Glomerular visceral epithelial cell (primary cell): ENCODE data around the gene GNB2.
A peak's percentile ranks its signal among the peaks of the same experiment; 100 is the strongest.
"Not testable (repeated sequence)": the region's sequence is repeated elsewhere in the genome, so short reads cannot be mapped to it uniquely, and the experiment has no call there.

Experiments
- DNase-seq: peaks from one replicate; pipeline ENCODE4 v3.0.0-alpha.2; 2016; ENCODE audit errors: extremely low spot score

Gene GNB2

GRCh38 chr7:100694098-100694745, 20.7 kb downstream of the GNB2 start, which contains the start of gene GIGYF1:
TSS of gene GIGYF1 (minus strand) at chr7:100694250. CDS start at chr7:100688238, 6,012 bp downstream.
- peak; percentile 66 for DNase-seq

GRCh38 chr7:100696123-100696521, 22.6 kb downstream of the GNB2 start:
- DNase-seq: no peak

DNA sequence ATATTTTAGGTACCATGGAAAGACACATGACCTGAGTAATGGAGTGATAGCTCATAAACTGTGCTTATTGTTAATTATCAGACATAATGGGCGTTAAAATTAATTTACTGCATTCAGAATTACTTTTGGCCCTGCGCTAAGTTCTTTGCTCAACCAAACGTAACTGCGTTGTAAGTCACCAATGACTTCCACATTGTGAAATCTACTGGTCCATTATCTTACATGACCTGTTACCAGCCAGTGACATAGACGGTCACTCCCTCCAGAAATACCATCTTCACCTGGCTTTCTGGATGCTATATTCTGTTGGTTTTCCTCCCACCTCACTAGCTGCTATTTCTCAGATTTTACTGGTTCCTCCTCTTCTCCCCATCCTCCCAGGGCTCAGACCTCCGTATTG, 25.5 kb downstream of the GNB2 start:
- DNase-seq: no peak

- DNase-seq: not testable (repeated sequence)
Measured at GRCh38 chr7:100701089-100701488, 27.5 kb downstream of the GNB2 start.

GRCh38 chr7:100705320-100705752, 31.8 kb downstream of the GNB2 start:
- peak; percentile 70 for DNase-seq

GRCh38 chr7:100705753-100706671, 32.5 kb downstream of the GNB2 start, which contains the start of gene POP7:
TSS of gene POP7 (plus strand) at chr7:100706121. CDS start at chr7:100706831, 710 bp downstream.
- peak; percentile 98 for DNase-seq

- DNase-seq: no peak
Measured at GRCh38 chr7:100706672-100707311, 33.3 kb downstream of the GNB2 start.

- no peak for DNase-seq
Measured at GRCh38 chr7:100708395-100708794, 34.9 kb downstream of the GNB2 start.

DNA sequence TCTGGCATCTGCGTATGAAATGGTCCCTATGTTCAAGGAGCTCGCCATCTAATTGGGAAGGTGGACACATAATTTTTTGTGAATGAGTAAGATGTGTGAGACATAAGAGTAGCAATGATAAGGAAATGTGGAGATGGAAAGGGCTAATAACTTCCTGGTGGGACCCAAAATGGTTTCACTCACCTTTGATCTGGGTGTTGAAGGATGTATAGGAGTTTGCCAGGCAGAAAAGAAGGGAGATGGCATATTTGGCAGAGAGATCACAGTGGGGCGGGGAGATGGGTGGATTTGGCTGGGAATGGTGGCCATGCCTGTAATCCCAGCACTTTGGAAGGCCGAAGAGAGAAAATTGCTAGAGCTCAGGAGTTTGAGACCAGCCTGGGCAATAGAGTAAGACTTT, 36.9 kb downstream of the GNB2 start:
- no peak for DNase-seq

DNA sequence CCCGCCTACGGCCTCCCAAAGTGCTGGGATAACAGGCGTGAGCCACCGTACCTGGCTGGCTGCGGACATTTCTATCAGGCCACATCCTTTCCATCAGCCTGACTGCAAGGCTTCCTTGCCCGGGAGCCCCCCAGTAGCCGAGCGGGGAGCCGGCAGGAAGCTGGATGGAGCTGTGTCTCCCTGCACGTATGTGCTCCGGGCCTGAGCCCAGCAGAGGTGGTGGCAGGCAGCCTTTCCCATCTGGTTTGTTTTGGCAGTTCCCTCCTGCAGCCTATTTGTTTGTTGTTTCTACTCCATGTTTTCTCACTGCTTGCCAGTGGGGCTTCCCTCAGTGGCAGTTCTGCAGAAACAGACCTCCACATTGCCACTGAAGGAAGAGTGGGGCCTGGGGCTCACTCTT, 37.8 kb downstream of the GNB2 start:
- DNase-seq: no peak

GRCh38 chr7:100714725-100715124, 41.2 kb downstream of the GNB2 start:
- no peak for DNase-seq

GRCh38 chr7:100717073-100717472, 43.5 kb downstream of the GNB2 start:
- DNase-seq: not testable (repeated sequence)

DNA sequence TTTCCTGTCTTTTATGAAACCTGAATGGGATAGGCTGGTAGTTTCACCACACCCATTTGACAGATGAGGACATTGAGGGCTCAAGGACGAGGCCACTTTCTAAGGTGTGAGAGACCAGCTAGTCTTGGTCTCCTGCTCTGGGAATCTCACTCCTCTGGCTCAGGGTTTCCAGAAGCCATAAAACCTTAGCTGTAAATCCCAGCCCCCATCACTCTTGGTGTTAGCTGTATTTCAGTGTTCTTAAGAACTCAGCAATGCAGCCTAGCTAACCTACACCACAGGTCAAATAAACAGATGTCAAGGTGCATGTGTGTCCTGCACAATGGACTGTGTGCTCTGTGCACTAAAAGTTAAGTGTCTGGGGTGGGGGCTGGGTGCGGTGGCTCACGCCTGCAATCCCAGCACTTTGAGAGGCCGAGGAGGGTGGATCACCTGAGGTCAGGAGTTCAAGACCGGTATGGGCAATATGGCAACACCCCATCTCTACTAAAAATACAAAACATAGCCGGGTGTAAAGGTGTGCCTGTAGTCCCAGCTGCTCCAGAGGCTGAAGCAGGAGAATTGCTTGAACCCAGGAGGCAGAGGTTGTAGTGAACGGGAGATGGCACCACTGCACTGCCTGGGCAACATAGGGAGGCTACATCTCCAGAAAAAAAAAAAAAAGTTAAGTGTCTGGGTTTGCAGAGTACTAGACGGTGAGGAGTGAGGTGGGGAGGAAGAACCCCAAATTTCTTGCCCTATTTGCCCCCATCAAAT, 46.2 kb downstream of the GNB2 start:
- no peak for DNase-seq

- DNase-seq: no peak
Measured at GRCh38 chr7:100720279-100720670, 46.7 kb downstream of the GNB2 start, which contains the start of gene EPO. TSS of gene EPO (plus strand) at chr7:100720468. CDS start at chr7:100720981, 513 bp downstream.

GRCh38 chr7:100720671-100721504, 47.3 kb downstream of the GNB2 start:
- DNase-seq: no peak

DNA sequence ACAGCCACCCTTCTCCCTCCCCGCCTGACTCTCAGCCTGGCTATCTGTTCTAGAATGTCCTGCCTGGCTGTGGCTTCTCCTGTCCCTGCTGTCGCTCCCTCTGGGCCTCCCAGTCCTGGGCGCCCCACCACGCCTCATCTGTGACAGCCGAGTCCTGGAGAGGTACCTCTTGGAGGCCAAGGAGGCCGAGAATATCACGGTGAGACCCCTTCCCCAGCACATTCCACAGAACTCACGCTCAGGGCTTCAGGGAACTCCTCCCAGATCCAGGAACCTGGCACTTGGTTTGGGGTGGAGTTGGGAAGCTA, 47.9 kb downstream of the GNB2 start:
- no peak for DNase-seq

DNA sequence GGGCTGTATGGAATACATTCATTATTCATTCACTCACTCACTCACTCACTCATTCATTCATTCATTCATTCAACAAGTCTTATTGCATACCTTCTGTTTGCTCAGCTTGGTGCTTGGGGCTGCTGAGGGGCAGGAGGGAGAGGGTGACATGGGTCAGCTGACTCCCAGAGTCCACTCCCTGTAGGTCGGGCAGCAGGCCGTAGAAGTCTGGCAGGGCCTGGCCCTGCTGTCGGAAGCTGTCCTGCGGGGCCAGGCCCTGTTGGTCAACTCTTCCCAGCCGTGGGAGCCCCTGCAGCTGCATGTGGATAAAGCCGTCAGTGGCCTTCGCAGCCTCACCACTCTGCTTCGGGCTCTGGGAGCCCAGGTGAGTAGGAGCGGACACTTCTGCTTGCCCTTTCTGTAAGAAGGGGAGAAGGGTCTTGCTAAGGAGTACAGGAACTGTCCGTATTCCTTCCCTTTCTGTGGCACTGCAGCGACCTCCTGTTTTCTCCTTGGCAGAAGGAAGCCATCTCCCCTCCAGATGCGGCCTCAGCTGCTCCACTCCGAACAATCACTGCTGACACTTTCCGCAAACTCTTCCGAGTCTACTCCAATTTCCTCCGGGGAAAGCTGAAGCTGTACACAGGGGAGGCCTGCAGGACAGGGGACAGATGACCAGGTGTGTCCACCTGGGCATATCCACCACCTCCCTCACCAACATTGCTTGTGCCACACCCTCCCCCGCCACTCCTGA, 49.1 kb downstream of the GNB2 start:
- DNase-seq: no peak

- no peak for DNase-seq
Measured at GRCh38 chr7:100723732-100724275, 50.3 kb downstream of the GNB2 start.

- DNase-seq: not testable (repeated sequence)
Measured at GRCh38 chr7:100724364-100724763, 50.8 kb downstream of the GNB2 start.
